ENCODE results near the gene ADGRL2.
A peak's percentile ranks its signal among the peaks of the same experiment; 100 is the strongest.

ADGRL2 gene

DNA sequence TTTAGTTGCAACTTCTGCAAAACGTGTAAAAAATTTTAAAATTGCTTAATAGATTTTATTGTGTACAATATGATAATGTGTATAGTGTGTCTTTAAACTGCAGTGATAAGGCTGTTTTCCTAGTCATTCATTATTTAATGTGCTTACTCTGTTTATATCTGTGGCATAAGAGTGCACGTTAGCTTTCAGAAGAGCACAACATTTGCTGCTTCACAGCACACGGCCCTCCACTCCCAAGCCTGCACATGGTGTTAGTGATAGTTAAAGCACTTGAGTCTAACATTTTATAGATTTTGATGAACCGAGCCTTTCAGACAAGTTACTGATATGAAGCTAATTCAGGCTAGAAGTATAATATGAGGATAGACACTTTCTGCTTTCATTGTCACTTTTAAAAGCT lies 120.6 kb downstream of the ADGRL2 start:
- no peak for DNase-seq

DNA sequence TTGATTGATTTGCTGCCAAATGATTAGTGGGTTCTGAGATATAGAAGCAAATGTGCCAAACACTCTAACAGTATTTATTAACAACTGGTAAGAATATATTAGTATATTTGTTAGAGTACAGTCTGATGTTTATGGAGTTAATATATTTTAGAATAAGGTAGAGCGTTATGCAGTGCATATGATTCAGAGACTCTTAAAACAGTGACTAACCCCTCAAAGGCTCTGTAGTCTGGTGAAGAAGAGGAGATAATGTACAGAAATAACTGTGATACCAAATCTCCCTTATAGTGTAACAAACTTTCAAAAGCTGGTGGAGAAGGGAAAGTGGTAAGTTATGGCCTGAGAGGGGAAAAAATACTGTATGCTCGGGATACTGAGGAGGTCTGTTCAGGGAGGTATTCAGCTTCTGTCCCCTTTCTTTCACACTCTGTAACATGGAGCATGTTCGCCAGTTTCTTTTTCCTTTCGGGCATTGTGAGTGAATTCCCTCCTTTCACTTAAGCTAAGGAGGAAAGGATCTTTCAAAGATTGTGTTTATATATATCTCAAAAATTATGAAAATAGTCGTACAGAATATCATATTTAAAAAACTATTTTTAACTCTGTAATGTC lies 121.2 kb downstream of the ADGRL2 start:
- no peak for DNase-seq

DNA sequence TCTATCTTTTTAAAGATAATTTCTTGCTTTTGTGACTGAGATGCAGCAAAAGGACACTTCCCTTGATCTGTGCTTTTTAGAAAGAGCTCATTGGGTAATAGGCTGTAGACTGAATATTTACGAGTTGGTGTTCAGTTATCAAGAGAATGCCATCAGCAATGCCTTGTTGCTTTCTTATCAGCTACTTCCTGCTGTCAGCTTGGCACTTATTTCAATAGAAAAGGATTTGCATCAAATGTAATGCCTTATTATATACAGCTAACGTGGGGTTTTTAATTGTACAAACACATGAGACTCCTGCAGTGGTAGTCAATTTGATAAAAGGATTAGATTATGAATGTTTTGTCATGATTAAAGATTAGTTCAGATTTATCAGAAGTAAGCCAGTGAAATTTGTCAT lies 122.2 kb downstream of the ADGRL2 start:
- DNase-seq = no peak

DNA sequence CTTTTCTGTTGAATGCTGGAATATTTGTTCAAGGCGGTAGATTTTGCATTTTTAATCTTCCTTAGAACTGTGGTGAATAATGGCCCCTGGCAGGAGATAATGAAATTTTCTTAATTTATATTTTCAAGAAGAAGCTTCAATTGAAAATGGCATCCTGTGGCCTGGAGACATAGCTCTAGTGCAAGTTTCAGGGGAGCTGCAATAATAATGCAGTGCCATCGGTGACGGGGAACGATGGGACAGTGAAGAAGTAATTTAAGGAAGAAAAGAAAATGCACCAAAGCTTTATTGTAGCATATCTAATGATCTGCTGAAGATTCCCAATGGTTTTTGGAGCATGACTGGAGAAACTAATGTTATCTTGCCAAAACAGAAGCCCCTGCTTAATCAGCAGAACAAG lies 128.4 kb downstream of the ADGRL2 start:
- no peak for DNase-seq

DNA sequence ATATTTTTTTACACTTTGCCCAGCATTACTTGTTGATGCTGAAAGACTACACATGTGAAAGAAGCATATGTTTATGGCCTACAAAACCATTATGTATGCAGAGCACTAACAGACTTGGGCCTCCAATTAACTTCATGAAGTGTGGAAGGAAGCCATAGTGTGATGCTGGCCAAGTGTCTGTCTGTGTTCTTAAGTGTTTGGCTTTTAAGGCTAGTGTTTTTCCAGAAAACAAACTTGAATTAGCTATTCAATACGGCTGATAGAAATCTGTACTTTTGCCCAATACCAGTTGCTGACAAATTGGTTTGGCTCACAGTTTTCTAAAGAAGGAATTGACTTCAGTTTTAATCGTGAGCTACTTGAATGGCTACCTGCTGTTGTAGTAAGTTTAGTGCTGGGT lies 136.1 kb downstream of the ADGRL2 start:
- DNase-seq = no peak

DNA sequence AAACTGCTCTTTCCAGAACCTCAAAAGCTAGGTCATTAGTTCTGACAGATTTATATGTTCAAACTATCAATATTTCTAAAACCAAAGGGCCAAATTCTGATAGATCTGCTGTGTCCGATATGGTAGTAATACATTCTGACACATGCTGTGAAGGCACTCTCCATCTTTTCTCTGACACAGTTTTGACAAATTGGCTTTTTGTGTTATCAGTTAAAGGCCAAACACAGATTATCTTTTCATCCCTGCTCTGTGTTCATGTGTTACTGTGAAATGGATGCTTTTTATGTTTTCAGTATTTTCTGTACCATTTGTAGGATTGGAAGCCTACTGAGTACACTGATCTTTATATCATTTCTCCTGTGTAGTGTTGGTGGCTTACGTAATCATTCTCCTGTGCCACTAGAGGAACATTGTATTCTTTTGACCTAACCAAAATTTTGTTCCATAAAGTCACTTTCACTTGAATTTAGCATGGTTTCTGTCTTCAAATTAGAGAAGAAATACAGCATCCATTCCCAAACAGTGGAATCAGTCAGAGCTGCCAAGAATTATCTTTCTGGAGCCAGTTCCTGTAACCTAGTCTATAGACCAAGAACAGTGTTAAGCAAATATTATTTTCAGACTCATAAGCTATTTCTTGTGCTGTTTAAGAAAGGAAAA lies 137.2 kb downstream of the ADGRL2 start:
- DNase-seq = no peak

DNA sequence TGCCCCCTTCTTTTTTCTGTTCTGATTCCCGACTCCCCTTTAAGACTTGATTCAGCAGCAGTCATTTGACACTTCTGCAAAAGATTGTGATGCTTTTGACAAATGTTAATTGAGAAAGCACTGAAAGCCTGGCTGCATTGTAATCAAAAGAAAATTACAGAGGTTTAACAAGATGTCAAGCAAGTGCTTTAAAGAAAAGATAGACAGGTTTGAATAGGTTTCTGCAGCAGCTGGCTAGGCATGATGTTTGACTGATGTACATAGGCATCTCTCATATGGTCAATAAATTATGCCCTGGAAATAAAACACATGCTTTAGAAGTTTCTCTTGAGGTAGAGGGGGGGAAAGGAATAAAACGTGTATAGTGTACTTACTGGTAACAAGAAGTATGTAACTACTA lies 147.8 kb downstream of the ADGRL2 start:
- no peak for DNase-seq

DNA sequence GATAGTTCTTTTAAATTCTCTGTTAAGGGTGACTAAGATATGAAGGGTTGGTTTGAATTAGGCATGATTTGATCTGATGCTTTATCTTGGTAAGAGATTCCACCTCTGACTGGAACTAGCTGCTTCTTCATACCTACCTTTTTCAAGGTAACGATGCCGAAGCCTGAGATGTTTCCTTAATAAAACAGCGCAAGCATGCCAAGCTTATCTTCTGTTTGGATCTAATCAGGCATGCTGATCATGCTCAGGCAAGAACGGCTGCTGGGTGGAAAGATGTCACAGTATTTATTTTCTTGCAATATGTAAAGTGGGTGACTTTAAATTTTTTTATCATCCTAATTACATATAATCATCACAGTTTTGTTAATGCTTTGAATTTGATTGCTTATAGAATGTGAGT lies 148.7 kb downstream of the ADGRL2 start:
- no peak for DNase-seq

DNA sequence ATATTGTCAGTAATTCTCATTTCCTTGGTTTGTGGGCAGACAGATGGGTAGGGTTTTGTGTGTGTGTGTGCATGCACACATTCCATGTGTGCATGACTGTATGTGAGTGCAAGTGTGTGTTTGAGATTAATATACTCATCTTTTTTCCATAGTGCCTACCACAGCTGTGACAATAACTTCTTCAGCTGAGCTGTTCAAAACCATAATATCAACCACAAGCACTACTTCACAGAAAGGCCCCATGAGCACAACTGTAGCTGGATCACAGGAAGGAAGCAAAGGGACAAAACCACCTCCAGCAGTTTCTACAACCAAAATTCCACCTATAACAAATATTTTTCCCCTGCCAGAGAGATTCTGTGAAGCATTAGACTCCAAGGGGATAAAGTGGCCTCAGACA lies 149.3 kb downstream of the ADGRL2 start:
- DNase-seq = no peak

DNA sequence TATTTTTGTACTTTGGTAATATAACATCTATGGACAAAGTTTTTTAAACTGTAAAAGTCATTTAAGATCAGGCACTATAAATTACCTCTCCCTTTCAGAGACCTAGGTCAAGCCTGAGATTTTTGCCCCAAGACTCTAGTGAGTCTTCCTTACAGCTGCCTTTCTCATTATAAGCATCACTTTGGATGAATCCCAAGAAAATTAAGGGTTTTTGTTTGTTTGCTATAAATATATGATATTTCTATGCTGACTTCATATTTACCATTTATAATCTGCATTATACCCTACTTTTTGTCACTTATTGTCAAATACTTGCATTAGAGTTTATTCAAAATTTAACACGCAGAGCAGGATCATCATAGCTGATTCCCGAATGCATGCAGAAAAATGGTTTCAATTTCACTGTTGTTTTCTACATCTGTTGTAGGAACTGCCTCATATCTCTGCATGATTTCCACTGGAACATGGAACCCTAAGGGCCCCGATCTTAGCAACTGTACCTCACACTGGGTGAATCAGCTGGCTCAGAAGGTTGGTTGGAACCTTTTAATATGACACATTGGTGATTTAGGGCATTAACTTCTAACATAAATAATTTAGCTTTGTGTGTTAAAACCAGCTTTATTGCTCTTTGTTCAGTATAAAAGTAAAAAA lies 150.0 kb downstream of the ADGRL2 start:
- no peak for DNase-seq

DNA sequence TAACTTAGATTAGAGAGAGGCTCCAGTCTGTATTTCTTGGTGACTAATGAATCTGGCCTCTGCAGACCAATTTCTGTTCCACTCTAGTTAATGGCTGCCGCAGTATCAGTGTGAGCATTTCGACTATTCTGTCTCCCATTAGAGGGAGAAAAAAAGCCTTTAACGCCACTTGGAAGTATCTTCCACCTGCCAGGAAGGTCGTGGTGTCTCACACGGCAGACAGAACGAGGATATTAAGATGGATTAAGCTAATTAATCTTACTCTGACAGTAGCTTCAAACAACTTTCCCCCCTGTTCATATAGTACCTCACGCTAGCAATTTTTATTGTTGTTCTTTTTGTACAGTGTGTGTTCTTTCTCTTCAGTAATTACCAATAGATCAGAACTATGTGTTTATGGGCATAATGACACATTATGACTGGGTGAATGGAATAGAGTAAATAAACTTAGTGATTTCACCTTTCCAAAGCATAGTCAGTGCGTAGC lies 153.8 kb downstream of the ADGRL2 start:
- DNase-seq = peak; percentile 9

DNA sequence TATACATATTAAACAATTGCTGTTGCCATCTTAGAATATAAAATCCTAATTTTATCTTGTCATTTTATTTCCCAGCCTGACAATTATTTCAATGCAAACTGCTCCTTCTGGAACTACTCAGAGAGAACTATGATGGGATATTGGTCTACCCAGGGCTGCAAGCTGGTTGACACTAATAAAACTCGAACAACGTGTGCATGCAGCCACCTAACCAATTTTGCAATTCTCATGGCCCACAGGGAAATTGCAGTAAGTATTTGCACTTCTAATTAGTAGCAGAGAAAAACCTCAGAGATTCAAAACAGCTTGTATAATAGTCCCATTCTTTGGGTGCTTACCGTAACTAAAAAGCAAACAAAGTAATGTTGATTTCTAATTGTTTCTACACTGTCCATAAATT lies 167.2 kb downstream of the ADGRL2 start:
- peak; percentile 5 for DNase-seq

DNA sequence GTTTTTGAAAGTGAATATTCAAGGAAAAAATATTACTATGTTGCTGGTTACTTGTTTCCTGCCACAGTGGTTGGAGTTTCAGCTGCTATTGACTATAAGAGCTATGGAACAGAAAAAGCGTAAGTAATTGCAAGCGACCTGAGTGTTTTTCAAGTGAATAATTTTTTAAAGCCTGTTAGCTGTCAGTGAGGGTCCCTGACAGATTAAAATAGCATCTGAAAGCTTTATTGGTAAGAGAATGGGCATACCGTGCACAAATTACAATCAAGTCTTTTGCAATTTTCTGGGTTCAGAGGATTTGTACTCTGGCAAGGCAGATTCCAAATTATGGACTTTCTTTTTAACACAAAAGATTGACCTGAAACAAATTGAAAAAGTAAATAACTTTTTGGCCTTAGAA lies 169.7 kb downstream of the ADGRL2 start:
- DNase-seq = no peak

DNA sequence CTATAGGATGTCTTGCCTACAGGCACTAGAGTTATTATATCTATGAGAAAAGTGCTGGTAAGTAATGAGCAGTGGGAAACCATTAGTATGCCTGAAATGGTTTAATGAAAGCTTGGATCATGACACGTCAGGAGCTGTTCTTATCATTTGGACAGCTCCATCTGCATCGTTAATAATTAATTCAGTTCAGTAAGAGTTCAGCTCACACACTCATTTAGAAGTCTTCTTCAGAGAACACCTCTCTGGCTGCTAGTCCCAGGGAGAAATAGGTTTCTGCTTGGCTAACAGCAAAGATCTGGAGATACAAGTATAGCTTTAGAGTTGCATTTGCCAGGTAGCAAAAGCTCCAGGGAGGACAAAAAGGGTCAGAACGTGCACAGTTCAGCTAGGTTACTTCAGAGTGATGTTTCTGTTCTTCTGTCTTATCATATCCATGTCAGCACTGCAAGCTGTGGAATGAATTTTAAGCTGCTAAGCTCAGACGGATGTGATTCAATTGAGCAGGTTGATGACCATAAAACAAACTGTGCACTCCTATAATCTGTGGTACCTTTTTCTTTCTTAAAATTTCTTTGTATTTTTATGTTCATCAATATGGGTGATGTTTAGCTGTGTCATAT lies 173.6 kb downstream of the ADGRL2 start:
- no peak for DNase-seq

DNA sequence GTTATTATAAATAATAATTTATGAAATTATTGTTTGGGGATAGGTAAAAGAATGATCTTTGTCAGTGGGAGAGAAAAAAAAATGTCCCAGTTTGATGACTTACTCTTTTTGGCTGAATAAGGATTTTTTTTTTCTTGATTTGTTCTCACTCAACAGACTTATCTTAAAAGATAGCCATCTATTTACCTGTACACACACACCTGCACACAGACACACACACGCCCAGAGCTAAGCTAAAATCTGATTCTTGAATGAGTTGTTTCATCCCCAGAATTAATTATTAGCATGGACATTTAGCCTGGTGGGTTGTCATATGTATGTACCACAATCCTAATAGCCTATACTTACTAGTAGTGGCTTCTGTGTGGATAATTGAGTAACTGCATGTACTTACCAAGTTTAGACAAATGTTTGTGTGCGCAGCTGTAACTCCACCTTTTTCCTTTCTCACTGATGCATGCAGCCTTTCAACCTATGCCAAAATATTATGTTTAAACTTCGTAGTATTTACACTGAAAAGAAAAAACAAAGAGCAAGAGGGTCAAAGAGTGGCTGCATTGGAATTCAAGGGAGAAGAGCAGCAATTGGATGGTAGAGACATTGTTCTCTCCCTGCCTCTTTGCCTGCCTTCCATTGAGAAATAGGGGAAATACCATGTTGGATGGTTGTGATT lies 174.3 kb downstream of the ADGRL2 start:
- DNase-seq = peak; percentile 40

DNA sequence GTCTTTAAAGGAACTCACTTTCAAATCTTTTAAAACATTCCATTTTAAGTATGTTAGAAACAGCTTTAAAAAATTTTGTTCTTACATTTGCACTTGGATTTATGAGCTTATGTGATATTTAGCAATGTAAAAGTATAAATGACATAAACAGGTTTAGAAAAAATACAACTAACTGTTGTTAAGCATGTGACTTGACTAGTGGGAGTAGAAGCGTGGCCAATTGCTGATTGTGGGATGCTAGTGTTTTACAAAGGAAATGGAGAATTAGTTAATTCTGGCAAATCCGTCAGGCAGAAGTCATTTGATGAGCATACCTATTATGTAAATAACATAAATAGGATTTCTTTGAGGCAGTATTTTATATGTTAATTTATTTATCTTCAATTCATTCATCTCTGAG lies 175.8 kb downstream of the ADGRL2 start:
- no peak for DNase-seq

DNA sequence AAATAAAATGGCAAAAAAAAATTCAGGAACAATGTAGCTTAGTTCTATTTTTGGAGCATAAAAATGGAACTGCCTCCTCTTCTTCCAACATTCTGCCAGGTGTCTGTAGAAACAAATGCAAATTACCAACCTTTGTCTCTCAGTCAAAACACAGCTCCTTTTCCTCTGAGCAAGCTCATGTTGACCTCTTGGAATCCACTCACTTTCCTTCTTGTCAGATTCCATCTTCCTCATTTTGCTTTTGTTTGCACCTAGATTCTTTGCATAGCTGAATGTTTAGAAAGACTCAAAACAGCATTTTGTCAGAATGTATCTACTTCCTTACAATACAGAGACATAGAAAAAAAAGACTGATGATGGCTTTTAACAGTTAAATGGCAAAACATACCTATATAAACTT lies 178.2 kb downstream of the ADGRL2 start:
- DNase-seq = no peak

DNA sequence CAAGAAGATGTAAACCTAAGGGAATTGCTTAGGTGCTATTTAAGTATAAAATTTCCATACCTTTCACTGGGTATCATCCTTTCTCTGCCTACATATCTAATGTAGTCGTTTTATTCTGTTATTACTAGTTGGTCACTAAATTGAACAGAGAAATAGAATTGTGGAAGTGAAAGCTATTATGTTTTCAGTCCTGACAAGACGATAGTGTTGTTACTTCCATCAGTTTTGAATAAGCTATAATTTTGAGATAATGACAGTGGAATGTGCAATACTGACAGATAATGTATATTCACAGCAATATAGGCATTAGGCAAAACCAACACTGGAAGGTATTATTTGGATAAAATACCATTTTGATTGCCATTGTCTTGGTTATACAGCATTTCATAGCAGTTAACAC lies 181.8 kb downstream of the ADGRL2 start:
- DNase-seq = no peak

DNA sequence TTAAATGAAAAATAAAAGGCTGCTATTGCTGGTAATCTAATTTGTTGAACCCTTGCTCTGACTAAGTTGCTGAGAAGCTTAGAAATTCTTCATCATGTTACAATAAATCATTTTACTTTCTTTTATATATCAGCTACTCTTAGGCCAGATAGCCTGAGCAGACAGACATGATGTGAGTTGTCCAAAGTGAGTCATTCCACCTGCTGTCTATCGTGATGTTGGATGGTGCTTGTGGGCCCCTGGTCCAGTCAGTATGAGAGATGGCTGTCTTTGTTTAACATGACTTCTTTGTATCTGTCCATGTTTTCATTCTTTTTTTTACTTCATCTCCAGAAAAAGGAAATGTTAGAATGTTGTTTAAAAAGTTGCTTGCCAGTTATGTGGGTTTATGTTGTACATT lies 188.8 kb downstream of the ADGRL2 start:
- no peak for DNase-seq

DNA sequence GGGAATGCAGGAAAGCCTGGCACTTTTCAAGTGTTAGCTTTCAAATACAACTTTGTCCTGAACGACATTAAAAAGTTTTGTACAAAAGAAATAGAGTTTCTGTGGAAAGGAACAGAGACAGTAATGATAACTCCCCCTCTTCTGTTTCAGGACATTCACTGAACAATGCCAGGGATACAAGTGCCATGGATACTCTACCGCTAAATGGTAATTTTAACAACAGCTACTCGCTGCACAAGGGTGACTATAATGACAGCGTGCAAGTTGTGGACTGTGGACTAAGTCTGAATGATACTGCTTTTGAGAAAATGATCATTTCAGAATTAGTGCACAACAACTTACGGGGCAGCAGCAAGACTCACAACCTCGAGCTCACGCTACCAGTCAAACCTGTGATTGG lies 189.5 kb downstream of the ADGRL2 start:
- DNase-seq = no peak

DNA sequence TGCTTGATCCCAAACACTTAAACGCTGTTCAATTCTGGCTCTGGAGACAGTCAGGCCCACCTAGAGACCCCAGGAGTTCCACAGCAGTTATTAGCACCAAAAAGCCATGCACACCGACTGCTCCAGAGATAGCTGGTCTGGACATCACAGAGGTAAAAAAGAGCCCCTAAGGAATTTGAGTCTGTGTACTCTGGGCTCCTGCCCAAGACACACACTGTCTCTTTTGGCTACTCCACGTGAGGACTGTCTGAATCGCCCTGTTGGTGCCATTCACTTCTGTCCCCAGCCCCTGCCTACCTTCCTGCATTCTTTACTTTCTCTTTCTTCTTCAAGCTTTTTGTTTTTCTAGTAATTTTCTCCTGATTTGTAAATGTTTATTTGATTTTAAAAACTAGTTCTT lies 197.4 kb downstream of the ADGRL2 start:
- DNase-seq = no peak

DNA sequence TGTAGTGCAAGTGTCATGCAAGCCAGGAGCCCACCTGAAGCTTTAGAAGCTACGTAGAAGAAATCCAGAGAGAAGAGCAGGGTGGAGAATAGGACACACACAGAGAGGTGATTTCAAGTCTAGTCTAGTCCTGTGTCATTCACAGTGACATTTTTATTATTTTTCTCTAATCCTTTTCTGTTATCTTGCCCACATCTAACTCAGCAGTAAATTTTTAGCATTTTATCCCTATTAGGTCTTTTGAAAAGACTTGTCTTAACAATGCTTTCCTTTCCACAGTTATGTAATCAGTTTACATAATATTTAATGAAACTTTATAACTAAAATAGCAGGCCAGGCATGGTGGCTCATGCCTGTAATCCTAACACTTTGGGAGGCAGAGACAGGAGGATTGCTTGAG lies 198.6 kb downstream of the ADGRL2 start:
- no peak for DNase-seq

DNA sequence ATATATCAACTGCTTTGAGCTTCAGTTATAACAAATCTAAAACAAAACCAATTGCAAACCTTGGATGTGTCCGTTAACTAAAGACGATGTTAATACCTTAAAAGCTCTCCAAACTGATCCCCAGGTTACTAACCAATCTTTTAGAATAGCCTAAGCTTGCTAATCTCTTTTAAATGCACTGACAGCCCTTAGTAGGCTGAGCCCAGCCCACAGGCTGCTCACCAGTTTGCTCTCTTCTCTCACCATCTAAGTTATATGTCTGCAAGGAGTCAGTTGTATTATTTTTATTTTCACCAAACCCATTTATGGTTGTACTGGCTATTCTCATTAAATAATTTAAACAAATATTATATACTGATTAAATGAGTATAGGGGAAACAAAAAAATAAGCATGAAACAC lies 199.5 kb downstream of the ADGRL2 start:
- no peak for DNase-seq

DNA sequence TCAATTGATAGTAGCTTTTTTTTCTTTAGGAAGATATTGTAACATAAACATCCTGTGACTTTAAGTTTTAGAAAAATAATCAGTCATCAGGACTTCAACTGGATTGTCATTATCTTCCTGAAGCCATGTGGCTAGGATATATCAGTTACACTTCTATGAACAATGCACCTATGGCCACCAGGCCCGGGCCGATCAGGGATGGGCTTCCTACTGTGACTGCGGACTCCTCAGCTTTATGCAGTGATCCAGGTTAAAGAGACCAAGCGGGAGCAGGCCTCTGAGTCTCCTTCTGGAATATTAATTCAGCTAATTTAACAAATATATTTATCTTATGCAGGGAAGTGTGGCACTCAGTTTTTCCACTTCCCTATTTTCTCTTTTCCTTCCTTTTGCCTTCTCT lies 200.6 kb downstream of the ADGRL2 start:
- DNase-seq = no peak
